Measurements from ENCODE around the gene LRRC47.
"Not testable (repeated sequence)": the region's sequence is repeated elsewhere in the genome, so short reads cannot be mapped to it uniquely, and the experiment has no call there.

LRRC47 gene

DNA sequence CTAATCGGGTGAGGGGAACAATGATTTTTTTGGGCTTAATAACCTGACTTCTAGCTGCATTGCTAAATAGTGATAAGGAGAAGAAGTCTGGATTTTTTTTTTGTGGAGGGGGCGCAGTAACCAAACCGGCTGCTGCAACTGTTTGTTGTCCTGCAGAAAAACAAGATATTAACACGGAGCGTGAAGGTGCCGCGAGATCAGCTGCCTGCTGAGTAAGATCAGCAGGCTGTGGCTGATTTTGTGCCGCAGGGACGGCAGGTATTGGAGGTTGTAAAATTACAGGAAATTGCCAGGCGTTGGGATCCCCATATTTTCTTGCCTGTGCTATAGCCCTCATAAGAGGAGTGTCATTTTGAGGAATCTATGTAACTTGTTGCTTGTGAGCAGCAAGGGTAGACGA lies 8.7 kb upstream of the LRRC47 start:
- TF ChIP-seq, protein P1, sequence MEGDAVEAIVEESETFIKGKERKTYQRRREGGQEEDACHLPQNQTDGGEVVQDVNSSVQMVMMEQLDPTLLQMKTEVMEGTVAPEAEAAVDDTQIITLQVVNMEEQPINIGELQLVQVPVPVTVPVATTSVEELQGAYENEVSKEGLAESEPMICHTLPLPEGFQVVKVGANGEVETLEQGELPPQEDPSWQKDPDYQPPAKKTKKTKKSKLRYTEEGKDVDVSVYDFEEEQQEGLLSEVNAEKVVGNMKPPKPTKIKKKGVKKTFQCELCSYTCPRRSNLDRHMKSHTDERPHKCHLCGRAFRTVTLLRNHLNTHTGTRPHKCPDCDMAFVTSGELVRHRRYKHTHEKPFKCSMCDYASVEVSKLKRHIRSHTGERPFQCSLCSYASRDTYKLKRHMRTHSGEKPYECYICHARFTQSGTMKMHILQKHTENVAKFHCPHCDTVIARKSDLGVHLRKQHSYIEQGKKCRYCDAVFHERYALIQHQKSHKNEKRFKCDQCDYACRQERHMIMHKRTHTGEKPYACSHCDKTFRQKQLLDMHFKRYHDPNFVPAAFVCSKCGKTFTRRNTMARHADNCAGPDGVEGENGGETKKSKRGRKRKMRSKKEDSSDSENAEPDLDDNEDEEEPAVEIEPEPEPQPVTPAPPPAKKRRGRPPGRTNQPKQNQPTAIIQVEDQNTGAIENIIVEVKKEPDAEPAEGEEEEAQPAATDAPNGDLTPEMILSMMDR (IDR thresholded peaks at IDR 0.05; ENCODE audit: low read depth, low read length) = no peak
- H3K4me3 ChIP-seq (ENCODE audit: low read depth, low read length) = no peak overlapping the region

DNA sequence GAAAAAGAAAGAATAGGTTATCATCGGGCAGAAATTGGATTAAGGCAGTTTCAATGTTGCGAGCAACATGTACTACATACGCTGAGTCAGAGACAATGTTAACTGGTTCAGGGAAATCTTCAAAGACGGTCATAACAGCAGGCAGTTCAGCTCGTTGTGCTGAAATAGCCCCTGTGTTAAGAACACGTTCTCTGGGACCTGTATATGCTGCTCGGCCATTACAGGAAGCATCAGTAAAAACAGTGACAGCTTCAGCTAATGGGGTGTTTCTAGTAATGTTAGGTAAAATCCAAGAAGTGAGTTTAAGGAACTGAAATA lies 8.3 kb upstream of the LRRC47 start:
- not testable (repeated sequence) for H3K4me3 ChIP-seq (ENCODE audit: low read depth, low read length)

DNA sequence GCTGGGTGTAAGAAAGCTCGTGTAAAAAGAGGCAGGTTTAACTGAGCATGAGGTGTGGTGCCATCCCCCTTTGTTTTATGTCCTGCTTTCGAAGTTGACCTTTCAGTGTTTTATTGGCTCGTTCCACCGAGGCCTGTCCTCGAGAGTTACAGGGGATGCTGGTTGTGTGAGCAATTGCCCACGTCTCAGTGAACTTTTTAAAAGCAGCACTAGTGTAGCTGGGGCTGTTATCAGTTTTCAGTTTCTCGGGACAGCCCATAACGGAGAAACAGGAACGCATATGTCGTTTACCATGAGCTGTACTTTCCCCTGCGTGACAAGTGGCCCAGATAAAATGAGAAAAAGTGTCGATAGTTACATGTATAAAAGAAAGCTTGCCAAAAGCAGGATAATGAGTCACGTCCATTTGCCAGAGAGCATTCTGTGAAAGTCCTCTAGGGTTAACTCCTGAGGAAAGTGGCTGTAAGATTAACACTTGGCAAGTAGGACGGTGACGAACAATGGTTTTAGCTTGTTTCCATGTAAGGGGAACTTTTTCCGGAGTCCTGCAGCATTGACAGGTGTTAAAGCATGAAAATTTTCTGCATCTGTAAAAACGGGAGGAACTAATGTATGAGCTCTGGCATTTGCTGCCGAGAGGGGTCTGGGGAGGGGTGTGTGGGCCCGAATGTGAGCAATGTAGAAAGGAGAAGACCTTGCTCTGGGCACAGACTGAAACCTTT lies 7.8 kb upstream of the LRRC47 start:
- TF ChIP-seq, protein P1 (IDR thresholded peaks at IDR 0.05; ENCODE audit: low read depth, low read length) = no peak
- H3K4me3 ChIP-seq (ENCODE audit: low read depth, low read length) = no peak overlapping the region

- not testable (repeated sequence) for H3K4me3 ChIP-seq (ENCODE audit: low read depth, low read length)
Observed at GRCh38 chr1:3800795-3801194, 4.5 kb upstream of the LRRC47 start.

GRCh38 chr1:3799976-3800685 lies 3.8 kb upstream of the LRRC47 start:
- TF ChIP-seq, protein P1 (IDR thresholded peaks at IDR 0.05; ENCODE audit: low read depth, low read length) = no peak
- no peak overlapping the region for H3K4me3 ChIP-seq (ENCODE audit: low read depth, low read length)

DNA sequence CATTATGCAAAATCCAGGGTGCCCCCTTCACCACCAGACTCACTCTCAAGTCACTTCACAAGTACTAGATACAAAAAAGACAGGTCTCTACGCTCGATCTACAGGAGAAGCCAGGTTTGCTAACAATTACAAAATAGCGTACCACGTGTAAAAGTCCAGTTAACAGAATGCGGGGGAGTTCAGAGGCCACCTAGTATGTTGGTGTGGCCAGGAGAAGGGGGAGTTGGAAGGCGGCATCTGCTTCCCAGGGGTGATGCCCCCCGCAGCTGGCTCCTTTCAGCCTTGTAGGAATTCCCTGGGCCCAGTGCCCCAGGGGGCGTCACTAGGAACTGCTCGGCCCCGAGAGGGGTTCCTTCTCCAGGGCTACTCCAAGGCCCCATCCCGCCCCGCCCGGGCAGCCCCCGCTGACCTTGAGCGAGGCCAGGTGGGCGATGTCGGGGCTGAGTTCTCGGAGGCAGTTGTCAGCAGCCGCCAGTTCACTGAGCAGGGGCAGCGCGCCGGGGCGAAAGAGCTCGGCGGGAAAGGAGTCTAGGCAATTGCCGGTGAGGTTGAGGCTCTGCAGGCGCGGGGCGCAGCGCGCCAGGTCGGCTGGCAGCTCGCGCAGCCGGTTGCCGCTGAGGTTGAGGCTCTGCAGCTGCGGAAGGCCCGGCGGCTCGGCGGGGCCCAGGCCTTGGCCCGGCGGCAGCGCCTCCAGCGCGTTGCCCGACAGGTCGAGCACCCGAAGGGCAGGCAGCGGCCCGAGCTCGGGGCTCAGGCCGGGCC lies 664 bp downstream of the LRRC47 start:
- TF ChIP-seq, protein P1 (IDR thresholded peaks at IDR 0.05; ENCODE audit: low read depth, low read length) = no peak
- H3K4me3 ChIP-seq (ENCODE audit: low read depth, low read length) = peak overlapping the region; percentile 81

DNA sequence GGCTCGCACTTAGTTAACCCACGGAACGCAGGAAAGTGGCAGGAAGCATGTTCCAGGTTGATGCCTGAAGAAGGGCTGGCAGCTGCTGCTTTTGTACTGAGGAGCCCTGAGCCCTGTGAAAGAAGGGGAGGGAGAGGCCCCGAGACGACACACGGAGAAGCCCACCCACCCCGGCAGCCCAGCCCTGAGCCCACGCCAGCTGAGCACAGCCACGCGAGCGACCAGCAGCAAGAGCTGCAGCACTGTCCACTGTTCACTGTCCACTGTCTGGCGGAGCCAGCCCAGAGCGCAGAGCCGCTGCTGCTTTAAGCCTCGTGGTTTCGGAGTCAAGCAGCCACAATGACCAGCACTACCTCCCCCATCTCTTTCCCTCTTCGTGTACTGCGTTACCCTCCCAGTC lies 5.3 kb downstream of the LRRC47 start:
- no peak overlapping the region for H3K4me3 ChIP-seq (ENCODE audit: low read depth, low read length)
- TF ChIP-seq, protein P1 (IDR thresholded peaks at IDR 0.05; ENCODE audit: low read depth, low read length) = no peak

DNA sequence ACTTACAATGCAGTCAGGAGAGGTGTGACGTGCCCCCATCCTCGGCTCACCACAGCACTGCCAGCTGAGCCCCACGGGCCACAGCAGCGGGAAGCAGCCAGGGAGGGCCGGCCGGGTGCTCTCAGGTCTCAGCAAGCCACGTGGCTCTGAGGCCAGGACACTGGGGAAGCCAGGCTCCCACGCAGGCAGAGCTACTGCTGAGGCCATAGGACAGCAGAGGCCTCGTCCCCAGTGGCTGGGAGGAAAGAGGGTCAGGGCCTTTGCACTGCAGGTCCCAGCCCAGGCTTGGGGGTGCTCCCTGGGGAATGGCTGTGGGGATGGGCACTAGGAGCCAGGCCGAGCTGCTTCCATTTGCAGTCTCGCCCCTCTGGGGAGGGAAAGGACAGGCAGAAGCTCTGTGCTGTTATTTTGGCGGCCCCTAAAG lies 5.8 kb downstream of the LRRC47 start:
- H3K4me3 ChIP-seq (ENCODE audit: low read depth, low read length) = no peak overlapping the region
- TF ChIP-seq, protein P1 (IDR thresholded peaks at IDR 0.05; ENCODE audit: low read depth, low read length) = no peak

Measured in WI38 (cell line).